Natural killer cell (primary cell): ENCODE measurements around the gene MAD1L1. TPM values are rescaled to one million over a fixed set of nuclear protein-coding genes. Genes with fewer than 3 reads are reported as not detected.

ENCODE experiments used
- ATAC-seq, 3 donors: fragments of 150-1000 bp in 2 of 3; fragments of 200-7000 bp in 1 of 3; cut with Tn5 transposase; 1 replicate in 1 of 3; 2 replicates in 2 of 3; pipeline ENCODE4 v1.10.0; 2021; ENCODE audit warnings: mild to moderate bottlenecking in 2 of 3, moderate library complexity in 2 of 3
- DNase-seq, 2 donors: peaks; one replicate each; pipeline versions ENCODE4 v3.0.0 to v3.0.0-alpha.2; 2013 to 2021; ENCODE audit warnings: mixed read lengths in 1 of 2
- H3K27ac ChIP-seq: one replicate; pipeline ENCODE4 v1.5.1; 2013; ENCODE audit warnings: mild to moderate bottlenecking, low read length
- H3K27me3 ChIP-seq: one replicate; pipeline ENCODE4 v1.6.1; 2013; ENCODE audit warnings: low read length; ENCODE audit not compliant: control insufficient read depth, insufficient read depth
- H3K36me3 ChIP-seq: one replicate; pipeline ENCODE4 v1.6.1; 2013; ENCODE audit warnings: low read length; ENCODE audit not compliant: control insufficient read depth, insufficient read depth
- H3K4me1 ChIP-seq: one replicate; pipeline ENCODE4 v1.6.1; 2013; ENCODE audit warnings: low read length; ENCODE audit not compliant: control insufficient read depth, insufficient read depth
- H3K4me3 ChIP-seq: one replicate; pipeline ENCODE4 v1.5.1; 2013; ENCODE audit warnings: low read length
- H3K9me3 ChIP-seq: one replicate; pipeline ENCODE4 v1.6.1; 2013; ENCODE audit warnings: low read length; ENCODE audit not compliant: control insufficient read depth, insufficient read depth
- H3K27ac Mint-ChIP-seq, 2 donors: one replicate each; pipeline ENCODE4 v1.8.0; 2022; ENCODE audit warnings: mild to moderate bottlenecking in 2 of 2, mixed read lengths in 2 of 2, moderate library complexity in 1 of 2
- H3K27me3 Mint-ChIP-seq, 2 donors: one replicate each; pipeline ENCODE4 v1.8.0; 2022; ENCODE audit warnings: low read depth in 2 of 2, mixed read lengths in 2 of 2
- H3K36me3 Mint-ChIP-seq: one replicate; pipeline ENCODE4 v1.8.0; 2022; ENCODE audit warnings: mixed read lengths
- H3K4me1 Mint-ChIP-seq, 2 donors: one replicate each; pipeline ENCODE4 v1.8.0; 2022; ENCODE audit warnings: mixed read lengths in 2 of 2
- H3K4me3 Mint-ChIP-seq: one replicate; pipeline ENCODE4 v1.8.0; 2022; ENCODE audit warnings: mild to moderate bottlenecking, moderate library complexity, mixed read lengths
- H3K9me3 Mint-ChIP-seq, 2 donors: one replicate each; pipeline ENCODE4 v1.8.0; 2022; ENCODE audit warnings: mixed read lengths in 2 of 2
- WGBS: methylation state at CpG from one replicate; pipeline ENCODE4 v1.1.7; 2013; ENCODE audit warnings: missing lambda C conversion rate; ENCODE audit not compliant: insufficient coverage; 5-methylcytosine and 5-hydroxymethylcytosine counted together
- intact Hi-C: fragments of 100-400 bp; cut with micrococcal nuclease; formaldehyde crosslinking; loops from one replicate; pipeline ENCODE4 v1.14.2; 2022
- total RNA-seq, 4 donors: library from RNA; stranded (reverse); fragments of 120-200 nt in 1 of 4; gene quantifications; one replicate each; pipeline versions ENCODE4 v1.2.3 to v1.2.4, GENCODE V29; 2013 to 2022
- TF ChIP-seq, protein P1 (sequence below): fragments of 200-600 bp; IDR thresholded peaks from one replicate; pipeline ENCODE4 v1.8.0; 2022; ENCODE audit warnings: antibody characterized with exemption

MAD1L1 gene
- total RNA-seq, 3 donors from 2014 or later (not counting 1 experiment from before 2014, with no cell fraction given) = 53.6 to 81.2 (median 77.4) TPM

DNA sequence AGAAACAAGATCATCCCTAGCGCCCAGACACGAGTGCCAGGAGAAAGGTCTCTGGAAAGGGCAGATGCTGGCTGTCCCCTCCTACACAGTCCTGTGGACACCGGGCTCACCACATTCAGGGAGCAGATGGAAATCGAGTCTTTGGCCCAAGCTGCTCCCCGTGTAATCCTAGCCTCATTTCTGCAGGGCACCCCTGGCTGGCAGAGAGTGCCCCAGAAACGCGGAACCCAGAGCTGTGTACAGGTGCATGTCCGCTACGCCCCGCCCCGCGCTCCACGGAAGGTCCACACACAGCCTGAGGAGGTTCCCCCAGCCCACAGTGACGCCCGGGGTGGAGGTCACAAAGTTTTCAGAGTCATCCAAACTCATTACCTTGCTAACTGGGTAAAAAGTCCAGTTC is 202.8 kb downstream of the MAD1L1 start:
- H3K9me3 Mint-ChIP-seq = peaks cover 7 to 16% of the 10 kb centered on the region in 2 donors
- intact Hi-C loops = no loop called here
- H3K36me3 ChIP-seq = no peaks in the 10 kb centered on the region
- no peak overlapping the region for H3K27ac Mint-ChIP-seq
- WGBS = 96% methylated on average over 15 of the region's 15 CpGs
- ATAC-seq = no peak
- no peak overlapping the region for H3K4me3 Mint-ChIP-seq
- no peaks in the 10 kb centered on the region for H3K27me3 ChIP-seq
- H3K27ac ChIP-seq = no peak overlapping the region
- peaks cover 16 to 42% of the 10 kb centered on the region in 2 donors for H3K27me3 Mint-ChIP-seq
- peaks cover 40 to 47% of the 10 kb centered on the region in 2 donors for H3K4me1 Mint-ChIP-seq
- DNase-seq = no peak
- H3K36me3 Mint-ChIP-seq = peaks cover 43% of the 10 kb centered on the region
- H3K9me3 ChIP-seq = peaks cover 15% of the 10 kb centered on the region
- TF ChIP-seq, protein P1, sequence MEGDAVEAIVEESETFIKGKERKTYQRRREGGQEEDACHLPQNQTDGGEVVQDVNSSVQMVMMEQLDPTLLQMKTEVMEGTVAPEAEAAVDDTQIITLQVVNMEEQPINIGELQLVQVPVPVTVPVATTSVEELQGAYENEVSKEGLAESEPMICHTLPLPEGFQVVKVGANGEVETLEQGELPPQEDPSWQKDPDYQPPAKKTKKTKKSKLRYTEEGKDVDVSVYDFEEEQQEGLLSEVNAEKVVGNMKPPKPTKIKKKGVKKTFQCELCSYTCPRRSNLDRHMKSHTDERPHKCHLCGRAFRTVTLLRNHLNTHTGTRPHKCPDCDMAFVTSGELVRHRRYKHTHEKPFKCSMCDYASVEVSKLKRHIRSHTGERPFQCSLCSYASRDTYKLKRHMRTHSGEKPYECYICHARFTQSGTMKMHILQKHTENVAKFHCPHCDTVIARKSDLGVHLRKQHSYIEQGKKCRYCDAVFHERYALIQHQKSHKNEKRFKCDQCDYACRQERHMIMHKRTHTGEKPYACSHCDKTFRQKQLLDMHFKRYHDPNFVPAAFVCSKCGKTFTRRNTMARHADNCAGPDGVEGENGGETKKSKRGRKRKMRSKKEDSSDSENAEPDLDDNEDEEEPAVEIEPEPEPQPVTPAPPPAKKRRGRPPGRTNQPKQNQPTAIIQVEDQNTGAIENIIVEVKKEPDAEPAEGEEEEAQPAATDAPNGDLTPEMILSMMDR = no peak
- H3K4me3 ChIP-seq = no peak overlapping the region
- H3K4me1 ChIP-seq = peaks cover 25% of the 10 kb centered on the region

GRCh38 chr7:2029211-2029905 is 203.4 kb downstream of the MAD1L1 start:
- H3K27me3 ChIP-seq = no peaks in the 10 kb centered on the region
- peaks cover 7 to 19% of the 10 kb centered on the region in 2 donors for H3K9me3 Mint-ChIP-seq
- DNase-seq (no peak), ATAC-seq (no peak)
- no peak overlapping the region for H3K4me3 ChIP-seq
- H3K9me3 ChIP-seq = peaks cover 18% of the 10 kb centered on the region
- intact Hi-C loops = no loop called here
- TF ChIP-seq, protein P1 = no peak
- WGBS = 98% methylated on average over 16 of the region's 16 CpGs
- no peak overlapping the region for H3K4me3 Mint-ChIP-seq
- peaks cover 12 to 42% of the 10 kb centered on the region in 2 donors for H3K27me3 Mint-ChIP-seq
- H3K36me3 Mint-ChIP-seq = peaks cover 49% of the 10 kb centered on the region
- H3K27ac ChIP-seq = no peak overlapping the region
- H3K4me1 ChIP-seq = peaks cover 27% of the 10 kb centered on the region
- H3K4me1 Mint-ChIP-seq = peaks cover 40 to 44% of the 10 kb centered on the region in 2 donors
- no peak overlapping the region for H3K27ac Mint-ChIP-seq
- no peaks in the 10 kb centered on the region for H3K36me3 ChIP-seq

DNA sequence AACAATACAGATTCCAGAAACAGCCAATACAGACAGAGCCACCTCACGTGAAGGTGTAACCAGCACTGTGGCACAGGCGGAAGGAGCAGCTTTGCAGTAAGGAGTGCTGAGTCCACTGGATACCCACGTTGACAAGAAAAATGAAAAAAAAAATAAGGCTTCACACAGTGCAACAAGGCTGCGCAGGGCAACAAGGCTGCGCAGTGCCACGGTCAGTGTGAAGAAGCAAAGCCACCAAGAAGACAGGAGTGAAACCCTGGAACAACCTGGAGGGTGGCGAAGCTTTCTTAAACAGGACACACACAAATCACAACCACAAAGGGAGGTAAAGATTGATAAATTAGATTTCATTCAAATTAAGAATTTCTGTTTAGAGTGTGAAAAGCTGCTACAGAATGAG is 204.0 kb downstream of the MAD1L1 start:
- Mint-ChIP-seq H3K27me3 (peaks cover 12 to 42% of the 10 kb centered on the region in 2 donors), H3K9me3 (peaks cover 7 to 19% of the 10 kb centered on the region in 2 donors), H3K27ac (no peak overlapping the region), H3K36me3 (peaks cover 52% of the 10 kb centered on the region), H3K4me1 (peaks cover 40 to 45% of the 10 kb centered on the region in 2 donors), H3K4me3 (no peak overlapping the region)
- H3K9me3 ChIP-seq = peaks cover 22% of the 10 kb centered on the region
- H3K36me3 ChIP-seq = no peaks in the 10 kb centered on the region
- H3K27ac ChIP-seq = no peak overlapping the region
- H3K4me3 ChIP-seq = no peak overlapping the region
- WGBS = 96% methylated on average over 6 of the region's 7 CpGs
- peaks cover 30% of the 10 kb centered on the region for H3K4me1 ChIP-seq
- TF ChIP-seq, protein P1 = no peak
- H3K27me3 ChIP-seq = no peaks in the 10 kb centered on the region
- DNase-seq = no peak
- ATAC-seq = no peak
- intact Hi-C loops = no loop called here

GRCh38 chr7:2025188-2025587 is 207.6 kb downstream of the MAD1L1 start:
- no peak for DNase-seq
- TF ChIP-seq, protein P1 = no peak
- peaks cover 52% of the 10 kb centered on the region for H3K36me3 Mint-ChIP-seq
- intact Hi-C loops = no loop called here
- H3K27ac ChIP-seq = no peak overlapping the region
- peaks cover 12% of the 10 kb centered on the region for H3K4me1 ChIP-seq
- no peak overlapping the region for H3K4me3 Mint-ChIP-seq
- no peak overlapping the region for H3K4me3 ChIP-seq
- no peaks in the 10 kb centered on the region for H3K36me3 ChIP-seq
- H3K9me3 Mint-ChIP-seq = peaks cover 7 to 19% of the 10 kb centered on the region in 2 donors
- ATAC-seq = no peak
- no peak overlapping the region for H3K27ac Mint-ChIP-seq
- peaks cover 3 to 22% of the 10 kb centered on the region in 2 donors for H3K27me3 Mint-ChIP-seq
- H3K4me1 Mint-ChIP-seq = peaks cover 26 to 32% of the 10 kb centered on the region in 2 donors
- 100% methylated on average over 2 of the region's 4 CpGs for WGBS
- peaks cover 22% of the 10 kb centered on the region for H3K9me3 ChIP-seq
- H3K27me3 ChIP-seq = no peaks in the 10 kb centered on the region
